Panc1 (cell line): Measurements from ENCODE around the gene GPR139. TPM values are rescaled to one million over a fixed set of nuclear protein-coding genes. Genes with fewer than 3 reads are reported as not detected.

Experiments
- ATAC-seq: fragments of 200-7000 bp; cut with Tn5 transposase; 2 replicates; pipeline ENCODE4 v1.9.1; 2020; ENCODE audit warnings: mild to moderate bottlenecking, moderate library complexity
- BruUV-seq: library from RNA; stranded (reverse); fragments of 400-500 nt; replicated peaks from 2 replicates; lab custom pipeline; 2021; lab: Mats Ljungman, UMichigan
- CTCF ChIA-PET: fragments of 300-600 bp; sonication (Branson Sonifier 250); formaldehyde crosslinking; loops from one replicate; lab custom pipeline; 2022; ENCODE audit warnings: antibody characterized with exemption; lab: Charles Lee
- POLR2A ChIA-PET: fragments of 300-600 bp; sonication (Branson Sonifier 250); formaldehyde crosslinking; loops from one replicate; lab custom pipeline; 2022; ENCODE audit warnings: antibody characterized with exemption; lab: Charles Lee
- DNase-seq: peaks from one replicate; pipeline ENCODE4 v3.0.0-alpha.2; 2010; ENCODE audit warnings: low read depth, low spot score
- H3K27ac ChIP-seq: 2 replicates; pipeline ENCODE4 v1.5.1; 2011; ENCODE audit warnings: mild to moderate bottlenecking, low read length, inconsistent platforms
- H3K27me3 ChIP-seq: fragments of 200-500 bp; sonication (Bioruptor generic); 2 replicates; pipeline ENCODE4 v1.6.0; 2014; ENCODE audit warnings: low read length, inconsistent platforms; ENCODE audit not compliant: control insufficient read depth, insufficient read depth
- H3K36me3 ChIP-seq: fragments of 200-500 bp; sonication (Bioruptor generic); 2 replicates; pipeline ENCODE4 v1.5.1; 2014; ENCODE audit warnings: inconsistent platforms, mild to moderate bottlenecking, low read length, moderate library complexity; ENCODE audit not compliant: control insufficient read depth, insufficient read depth
- H3K4me1 ChIP-seq: 2 replicates; pipeline ENCODE4 v1.5.1; 2011; ENCODE audit warnings: inconsistent platforms, mild to moderate bottlenecking, low read length, moderate library complexity; ENCODE audit not compliant: control insufficient read depth, insufficient read depth
- H3K4me3 ChIP-seq, 2 experiments: 2 replicates each; pipeline ENCODE4 v1.5.1; 2011 to 2012; ENCODE audit warnings: low read depth in 2 of 2, low read length in 2 of 2, mild to moderate bottlenecking in 2 of 2, inconsistent platforms in 1 of 2, moderate library complexity in 1 of 2
- H3K9me3 ChIP-seq: fragments of 200-500 bp; sonication (Bioruptor generic); 2 replicates; pipeline ENCODE4 v1.5.1; 2014; ENCODE audit warnings: low read depth, mild to moderate bottlenecking, inconsistent platforms, low read length, moderate library complexity; ENCODE audit not compliant: control insufficient read depth, insufficient read depth
- POLR2AphosphoS5 ChIP-seq: IDR thresholded peaks from 2 replicates; pipeline ENCODE4 v1.6.1; 2012; ENCODE audit warnings: mild to moderate bottlenecking, low read depth, low read length, moderate library complexity
- REST ChIP-seq, 2 experiments: IDR thresholded peaks; 2 replicates each; pipeline ENCODE4 v1.6.1; 2011 to 2012; ENCODE audit warnings: low read depth in 2 of 2, control low read depth in 1 of 2, low read length in 1 of 2, mild to moderate bottlenecking in 1 of 2, moderate library complexity in 1 of 2; ENCODE audit not compliant: insufficient read depth in 1 of 2
- SIN3A ChIP-seq: IDR thresholded peaks from 2 replicates; pipeline ENCODE4 v1.6.1; 2012; ENCODE audit warnings: low read depth, mild to moderate bottlenecking, low read length, moderate library complexity, borderline replicate concordance; ENCODE audit not compliant: insufficient read depth
- TCF7L2 ChIP-seq: IDR thresholded peaks from 2 replicates; pipeline ENCODE4 v1.6.1; 2011; ENCODE audit warnings: mild to moderate bottlenecking, low read depth, low read length, inconsistent platforms
- in situ Hi-C: cut with HindIII; loops from 2 replicates; pipeline ENCODE4 v1.10.0; 2016; ENCODE audit warnings: low sequenced_read_pairs, low pct_unique_long_range_greater_than_20kb
- intact Hi-C: fragments of 100-400 bp; cut with micrococcal nuclease; formaldehyde crosslinking; loops from one replicate; pipeline ENCODE4 v1.10.0; 2022; ENCODE audit not compliant: unreplicated experiment
- total RNA-seq: library from RNA; stranded (reverse); gene quantifications from one replicate; pipeline ENCODE4 v1.2.1, GENCODE V29; 2021; ENCODE audit not compliant: unreplicated experiment
- TF ChIP-seq, protein P1 (sequence below): fragments of 450-650 bp; IDR thresholded peaks from 2 replicates; pipeline ENCODE4 v1.5.1; 2017; ENCODE audit warnings: mild to moderate bottlenecking

GPR139 gene
- total RNA-seq, 1 experiment from 2014 or later, result not detected

- DNase-seq (no peak), ATAC-seq (no peak)
- no TSS peak for BruUV-seq
- CTCF ChIA-PET, result no interaction called here
- intact Hi-C loops (no loop called here), in situ Hi-C loops (no loop called here)
- Histone ChIP-seq H3K4me1 (no peaks in the 10 kb centered on the region), H3K36me3 (no peaks in the 10 kb centered on the region), H3K4me3 (no peak overlapping the region), H3K9me3 (no peaks in the 10 kb centered on the region), H3K27ac (no peak overlapping the region), H3K27me3 (peaks cover 11% of the 10 kb centered on the region)
- TF ChIP-seq POLR2AphosphoS5, result no peak
- TF ChIP-seq TCF7L2, result no peak
- TF ChIP-seq REST (IDR thresholded peaks at IDR 0.05; ENCODE audit: insufficient read depth in 1 of 2, low read depth in 2 of 2, low read length in 1 of 2), result no peak
- TF ChIP-seq SIN3A, result no peak
- TF ChIP-seq, protein P1, sequence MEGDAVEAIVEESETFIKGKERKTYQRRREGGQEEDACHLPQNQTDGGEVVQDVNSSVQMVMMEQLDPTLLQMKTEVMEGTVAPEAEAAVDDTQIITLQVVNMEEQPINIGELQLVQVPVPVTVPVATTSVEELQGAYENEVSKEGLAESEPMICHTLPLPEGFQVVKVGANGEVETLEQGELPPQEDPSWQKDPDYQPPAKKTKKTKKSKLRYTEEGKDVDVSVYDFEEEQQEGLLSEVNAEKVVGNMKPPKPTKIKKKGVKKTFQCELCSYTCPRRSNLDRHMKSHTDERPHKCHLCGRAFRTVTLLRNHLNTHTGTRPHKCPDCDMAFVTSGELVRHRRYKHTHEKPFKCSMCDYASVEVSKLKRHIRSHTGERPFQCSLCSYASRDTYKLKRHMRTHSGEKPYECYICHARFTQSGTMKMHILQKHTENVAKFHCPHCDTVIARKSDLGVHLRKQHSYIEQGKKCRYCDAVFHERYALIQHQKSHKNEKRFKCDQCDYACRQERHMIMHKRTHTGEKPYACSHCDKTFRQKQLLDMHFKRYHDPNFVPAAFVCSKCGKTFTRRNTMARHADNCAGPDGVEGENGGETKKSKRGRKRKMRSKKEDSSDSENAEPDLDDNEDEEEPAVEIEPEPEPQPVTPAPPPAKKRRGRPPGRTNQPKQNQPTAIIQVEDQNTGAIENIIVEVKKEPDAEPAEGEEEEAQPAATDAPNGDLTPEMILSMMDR, result no peak
- POLR2A ChIA-PET, result no interaction called here
These were observed 5.4 kb upstream of the GPR139 start for GRCh38 chr16:20079106-20079505.

GRCh38 chr16:20075243-20075642, 1.6 kb upstream of the GPR139 start:
- Histone ChIP-seq H3K27ac (no peak overlapping the region), H3K4me1 (no peaks in the 10 kb centered on the region), H3K27me3 (peaks cover 15% of the 10 kb centered on the region), H3K4me3 (no peak overlapping the region), H3K36me3 (no peaks in the 10 kb centered on the region), H3K9me3 (no peaks in the 10 kb centered on the region)
- no TSS peak for BruUV-seq
- DNase-seq (no peak), ATAC-seq (no peak)
- in situ Hi-C loops, result no loop called here
- intact Hi-C loops, result no loop called here
- TF ChIP-seq, protein P1, result no peak
- TF ChIP-seq POLR2AphosphoS5, result no peak
- TF ChIP-seq REST (IDR thresholded peaks at IDR 0.05; ENCODE audit: insufficient read depth in 1 of 2, low read depth in 2 of 2, low read length in 1 of 2), result no peak
- no peak for TF ChIP-seq TCF7L2
- TF ChIP-seq SIN3A, result no peak
- ChIA-PET CTCF (no interaction called here), POLR2A (no interaction called here)
